Measurements from ENCODE around the gene DHFR2. TPM values are rescaled to one million over a fixed set of nuclear protein-coding genes. Genes with fewer than 3 reads are reported as not detected.

Gene DHFR2
- total and polyA plus RNA-seq, 2 donors (not counting 3 experiments of a cell fraction or from before 2014, with no cell fraction given), result 0.65 to 2.2 TPM

DNA sequence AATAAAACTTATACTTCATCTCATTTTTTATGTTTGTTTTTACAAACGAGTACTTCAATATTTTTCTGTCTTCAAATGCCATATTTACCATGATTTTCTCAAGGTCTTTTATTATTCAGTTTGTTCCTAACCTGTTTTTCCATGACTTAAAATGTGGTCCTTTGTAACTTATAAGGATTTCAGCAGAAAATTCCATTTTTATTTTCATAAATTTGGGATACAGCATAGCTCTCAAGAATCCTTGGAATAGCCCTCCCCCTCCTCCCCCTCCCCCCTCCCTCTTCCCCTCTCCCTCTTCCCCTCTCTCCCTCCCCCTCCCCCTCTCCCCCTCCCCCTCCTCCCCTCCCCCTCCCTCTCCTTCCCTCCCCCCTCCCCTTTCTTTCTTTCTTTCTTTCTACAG, 19.4 kb downstream of the DHFR2 start:
- no peak for FAIRE-seq
- Histone ChIP-seq H3K79me2 (ENCODE audit: control insufficient read depth, insufficient read depth, low read length) (no peaks in the 10 kb centered on the region), H3K36me3 (ENCODE audit: control insufficient read depth in 2 of 2, extremely low read depth in 1 of 2, insufficient read depth in 2 of 2, low read length in 2 of 2) (no peaks in the 10 kb centered on the region), H3K9me3 (replicated peaks; ENCODE audit: control insufficient read depth, insufficient read depth, low read length) (no peaks in the 10 kb centered on the region), H3K4me1 (ENCODE audit: control insufficient read depth, extremely low read depth, insufficient read depth, low read length) (no peaks in the 10 kb centered on the region), H3K9me1 (replicated peaks; ENCODE audit: control insufficient read depth, extremely low read depth, insufficient read depth, low read length) (no peaks in the 10 kb centered on the region), H3K27ac (ENCODE audit: insufficient read depth, low read depth, low read length) (no peak overlapping the region), H3K4me3 (replicated peaks in 1 of 3; ENCODE audit: insufficient read depth in 1 of 3, low read depth in 1 of 3, low read length in 3 of 3) (no peak overlapping the region), H4K20me1 (replicated peaks; ENCODE audit: control insufficient read depth, extremely low read depth, insufficient read depth, low read length) (no peaks in the 10 kb centered on the region), H3K27me3 (ENCODE audit: control insufficient read depth in 2 of 2, insufficient read depth in 2 of 2, low read length in 2 of 2) (no peaks in the 10 kb centered on the region), H3K4me2 (ENCODE audit: insufficient read depth, low read length) (no peak overlapping the region), H3K9ac (replicated peaks; ENCODE audit: extremely low read depth, insufficient read depth, low read length) (no peak overlapping the region), H2AFZ (ENCODE audit: low read depth, low read length) (no peak overlapping the region)
- DNase-seq (ENCODE audit: low read depth, low spot score), result no peak
- dilution Hi-C loops (cut with MboI; ENCODE audit: extremely low pct_ligation_motif_present, low sequenced_read_pairs) (no loop called here), intact Hi-C loops (cut with micrococcal nuclease) (no loop called here)
- TF ChIP-seq POLR2A (IDR thresholded peaks at IDR 0.05; ENCODE audit: low read depth, low read length), result no peak
- no peak for TF ChIP-seq POLR2AphosphoS5 (IDR thresholded peaks at IDR 0.05; ENCODE audit: insufficient read depth, low read depth, low read length)
- no peak for TF ChIP-seq FOS (IDR thresholded peaks at IDR 0.05; ENCODE audit: borderline replicate concordance, insufficient read depth, low read length)
- TF ChIP-seq, protein P1, sequence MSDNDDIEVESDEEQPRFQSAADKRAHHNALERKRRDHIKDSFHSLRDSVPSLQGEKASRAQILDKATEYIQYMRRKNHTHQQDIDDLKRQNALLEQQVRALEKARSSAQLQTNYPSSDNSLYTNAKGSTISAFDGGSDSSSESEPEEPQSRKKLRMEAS (IDR thresholded peaks at IDR 0.05; ENCODE audit: insufficient read depth, insufficient read length), result no peak
- TF ChIP-seq GATA2 (IDR thresholded peaks at IDR 0.05; ENCODE audit: insufficient read depth, insufficient read length, low read depth, low read length), result no peak
- TF ChIP-seq, protein P2, sequence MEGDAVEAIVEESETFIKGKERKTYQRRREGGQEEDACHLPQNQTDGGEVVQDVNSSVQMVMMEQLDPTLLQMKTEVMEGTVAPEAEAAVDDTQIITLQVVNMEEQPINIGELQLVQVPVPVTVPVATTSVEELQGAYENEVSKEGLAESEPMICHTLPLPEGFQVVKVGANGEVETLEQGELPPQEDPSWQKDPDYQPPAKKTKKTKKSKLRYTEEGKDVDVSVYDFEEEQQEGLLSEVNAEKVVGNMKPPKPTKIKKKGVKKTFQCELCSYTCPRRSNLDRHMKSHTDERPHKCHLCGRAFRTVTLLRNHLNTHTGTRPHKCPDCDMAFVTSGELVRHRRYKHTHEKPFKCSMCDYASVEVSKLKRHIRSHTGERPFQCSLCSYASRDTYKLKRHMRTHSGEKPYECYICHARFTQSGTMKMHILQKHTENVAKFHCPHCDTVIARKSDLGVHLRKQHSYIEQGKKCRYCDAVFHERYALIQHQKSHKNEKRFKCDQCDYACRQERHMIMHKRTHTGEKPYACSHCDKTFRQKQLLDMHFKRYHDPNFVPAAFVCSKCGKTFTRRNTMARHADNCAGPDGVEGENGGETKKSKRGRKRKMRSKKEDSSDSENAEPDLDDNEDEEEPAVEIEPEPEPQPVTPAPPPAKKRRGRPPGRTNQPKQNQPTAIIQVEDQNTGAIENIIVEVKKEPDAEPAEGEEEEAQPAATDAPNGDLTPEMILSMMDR (IDR thresholded peaks at IDR 0.05; ENCODE audit: extremely low read depth in 1 of 2, insufficient read depth in 1 of 2, low read depth in 1 of 2, low read length in 2 of 2), result no peak
- TF ChIP-seq JUN (IDR thresholded peaks at IDR 0.05; ENCODE audit: borderline replicate concordance, insufficient read depth, insufficient read length, low read depth), result no peak
- no peak for TF ChIP-seq MYC (IDR thresholded peaks at IDR 0.05; ENCODE audit: low read depth, low read length)
- POLR2A ChIA-PET, result no interaction called here
- BruUV-seq (replicated peaks), result no TSS peak
- CTCF ChIA-PET, result no interaction called here
